Osteocyte (in vitro differentiated cells): ENCODE results near the gene SERINC2. TPM values are rescaled to one million over a fixed set of nuclear protein-coding genes. Genes with fewer than 3 reads are reported as not detected.

Experiments
- DNase-seq: peaks from one replicate; pipeline ENCODE4 v3.0.0; 2021; ENCODE audit warnings: mixed read lengths; ENCODE audit not compliant: unreplicated experiment; ENCODE audit errors: extremely low spot score
- H3K27ac Mint-ChIP-seq: one replicate; pipeline ENCODE4 v1.8.0; 2021; ENCODE audit warnings: mild to moderate bottlenecking, mixed read lengths; ENCODE audit not compliant: unreplicated experiment
- H3K27me3 Mint-ChIP-seq: one replicate; pipeline ENCODE4 v1.8.0; 2021; ENCODE audit warnings: mixed read lengths; ENCODE audit not compliant: unreplicated experiment
- H3K36me3 Mint-ChIP-seq: one replicate; pipeline ENCODE4 v1.8.0; 2021; ENCODE audit warnings: mixed read lengths; ENCODE audit not compliant: unreplicated experiment
- H3K4me1 Mint-ChIP-seq: one replicate; pipeline ENCODE4 v1.8.0; 2021; ENCODE audit warnings: mixed read lengths; ENCODE audit not compliant: unreplicated experiment
- H3K4me3 Mint-ChIP-seq: one replicate; pipeline ENCODE4 v1.8.0; 2021; ENCODE audit warnings: mild to moderate bottlenecking, moderate library complexity, mixed read lengths; ENCODE audit not compliant: unreplicated experiment
- H3K9me3 Mint-ChIP-seq: one replicate; pipeline ENCODE4 v1.8.0; 2021; ENCODE audit warnings: mixed read lengths; ENCODE audit not compliant: unreplicated experiment
- total RNA-seq: library from RNA; stranded (reverse); gene quantifications from 2 replicates; pipeline ENCODE4 v1.2.1, GENCODE V29; 2021
- TF ChIP-seq, protein P1 (sequence below): fragments of 200-600 bp; sonication (generic); IDR thresholded peaks from 2 replicates; pipeline ENCODE4 v1.5.0; 2021; ENCODE audit warnings: antibody characterized with exemption, mild to moderate bottlenecking, moderate library complexity

The SERINC2 gene
- total RNA-seq, 1 donor from 2014 or later: 4.2 TPM

DNA sequence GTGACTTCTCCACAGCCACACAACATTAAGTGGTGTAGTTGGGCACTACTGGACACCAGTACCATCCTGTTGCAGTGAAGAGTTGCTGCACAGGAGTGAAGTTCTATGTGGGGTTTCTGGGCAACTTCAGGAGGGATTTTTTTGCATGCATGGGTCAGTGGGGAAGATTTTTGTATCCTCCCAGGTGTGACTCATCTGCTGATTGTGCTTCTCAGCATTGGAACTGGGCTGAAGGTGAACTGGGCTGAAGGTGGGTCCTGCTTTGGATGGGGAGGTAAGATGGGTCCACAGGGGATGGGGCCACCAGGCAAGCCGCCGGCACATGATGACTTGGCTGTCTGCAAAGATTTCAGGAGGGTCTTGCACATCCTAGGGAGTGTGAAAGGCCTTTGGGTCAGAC lies 2.6 kb downstream of the SERINC2 start:
- TF ChIP-seq, protein P1, sequence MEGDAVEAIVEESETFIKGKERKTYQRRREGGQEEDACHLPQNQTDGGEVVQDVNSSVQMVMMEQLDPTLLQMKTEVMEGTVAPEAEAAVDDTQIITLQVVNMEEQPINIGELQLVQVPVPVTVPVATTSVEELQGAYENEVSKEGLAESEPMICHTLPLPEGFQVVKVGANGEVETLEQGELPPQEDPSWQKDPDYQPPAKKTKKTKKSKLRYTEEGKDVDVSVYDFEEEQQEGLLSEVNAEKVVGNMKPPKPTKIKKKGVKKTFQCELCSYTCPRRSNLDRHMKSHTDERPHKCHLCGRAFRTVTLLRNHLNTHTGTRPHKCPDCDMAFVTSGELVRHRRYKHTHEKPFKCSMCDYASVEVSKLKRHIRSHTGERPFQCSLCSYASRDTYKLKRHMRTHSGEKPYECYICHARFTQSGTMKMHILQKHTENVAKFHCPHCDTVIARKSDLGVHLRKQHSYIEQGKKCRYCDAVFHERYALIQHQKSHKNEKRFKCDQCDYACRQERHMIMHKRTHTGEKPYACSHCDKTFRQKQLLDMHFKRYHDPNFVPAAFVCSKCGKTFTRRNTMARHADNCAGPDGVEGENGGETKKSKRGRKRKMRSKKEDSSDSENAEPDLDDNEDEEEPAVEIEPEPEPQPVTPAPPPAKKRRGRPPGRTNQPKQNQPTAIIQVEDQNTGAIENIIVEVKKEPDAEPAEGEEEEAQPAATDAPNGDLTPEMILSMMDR: no peak
- Mint-ChIP-seq H3K9me3 (no peaks in the 10 kb centered on the region), H3K4me3 (no peak overlapping the region), H3K36me3 (no peaks in the 10 kb centered on the region), H3K4me1 (peaks cover 3% of the 10 kb centered on the region), H3K27me3 (peaks cover 27% of the 10 kb centered on the region), H3K27ac (no peak overlapping the region)
- DNase-seq: no peak

DNA sequence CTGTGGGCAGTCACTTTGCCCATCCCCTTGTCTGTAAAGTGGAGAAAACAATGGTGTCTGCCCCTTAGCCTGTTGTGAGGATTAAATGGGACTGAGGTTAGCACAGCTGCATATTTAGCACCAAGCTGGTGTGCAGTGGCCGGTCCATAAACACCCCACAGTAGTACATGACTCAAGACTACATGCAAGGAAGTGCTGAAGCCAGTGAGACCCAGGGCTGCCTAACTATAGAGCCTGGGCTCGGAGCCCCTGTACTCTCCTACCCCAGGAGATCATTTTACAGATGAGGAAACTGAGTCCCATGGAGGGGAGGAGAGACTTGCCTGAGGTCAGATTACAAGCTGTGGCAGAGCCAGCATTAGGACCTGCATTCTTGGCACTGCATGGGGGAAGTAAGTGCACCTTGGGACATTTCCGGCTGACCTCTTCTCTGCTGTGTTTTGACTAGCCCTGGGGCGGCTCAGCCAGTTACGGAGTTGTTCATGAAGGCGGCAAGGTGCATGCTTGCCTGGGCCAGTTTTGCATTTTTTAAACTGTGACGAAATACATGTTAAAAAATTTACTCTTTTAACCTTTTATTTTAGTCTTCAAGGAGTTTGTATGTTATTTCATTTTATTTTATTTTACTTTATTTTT lies 3.2 kb downstream of the SERINC2 start:
- H3K4me1 Mint-ChIP-seq: peaks cover 3% of the 10 kb centered on the region
- H3K9me3 Mint-ChIP-seq: no peaks in the 10 kb centered on the region
- H3K36me3 Mint-ChIP-seq: no peaks in the 10 kb centered on the region
- H3K27ac Mint-ChIP-seq: no peak overlapping the region
- no peak overlapping the region for H3K4me3 Mint-ChIP-seq
- DNase-seq: no peak
- peaks cover 22% of the 10 kb centered on the region for H3K27me3 Mint-ChIP-seq
- TF ChIP-seq, protein P1: no peak

DNA sequence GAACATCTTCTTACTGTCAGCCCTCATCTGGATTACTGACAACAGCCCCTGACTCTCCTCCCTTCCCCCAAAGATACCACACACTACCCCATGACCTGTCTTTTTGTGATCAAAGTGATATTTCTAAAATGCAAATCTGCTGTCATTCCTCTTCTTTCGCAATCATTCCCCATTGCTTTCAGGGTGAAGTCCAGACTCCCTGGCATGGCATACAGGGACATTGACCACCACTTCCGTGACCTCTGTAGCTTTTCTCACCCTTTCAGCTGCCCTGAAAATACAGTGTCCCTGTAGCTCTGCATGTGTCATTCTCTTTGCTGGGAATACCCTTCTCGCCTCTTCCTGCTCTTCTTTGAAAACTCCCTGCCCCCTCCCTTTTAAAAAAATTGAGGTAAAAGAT lies 4.1 kb downstream of the SERINC2 start:
- TF ChIP-seq, protein P1: no peak
- Mint-ChIP-seq H3K4me3 (no peak overlapping the region), H3K27me3 (peaks cover 12% of the 10 kb centered on the region), H3K36me3 (no peaks in the 10 kb centered on the region), H3K27ac (no peak overlapping the region), H3K4me1 (peaks cover 3% of the 10 kb centered on the region), H3K9me3 (no peaks in the 10 kb centered on the region)
- no peak for DNase-seq

DNA sequence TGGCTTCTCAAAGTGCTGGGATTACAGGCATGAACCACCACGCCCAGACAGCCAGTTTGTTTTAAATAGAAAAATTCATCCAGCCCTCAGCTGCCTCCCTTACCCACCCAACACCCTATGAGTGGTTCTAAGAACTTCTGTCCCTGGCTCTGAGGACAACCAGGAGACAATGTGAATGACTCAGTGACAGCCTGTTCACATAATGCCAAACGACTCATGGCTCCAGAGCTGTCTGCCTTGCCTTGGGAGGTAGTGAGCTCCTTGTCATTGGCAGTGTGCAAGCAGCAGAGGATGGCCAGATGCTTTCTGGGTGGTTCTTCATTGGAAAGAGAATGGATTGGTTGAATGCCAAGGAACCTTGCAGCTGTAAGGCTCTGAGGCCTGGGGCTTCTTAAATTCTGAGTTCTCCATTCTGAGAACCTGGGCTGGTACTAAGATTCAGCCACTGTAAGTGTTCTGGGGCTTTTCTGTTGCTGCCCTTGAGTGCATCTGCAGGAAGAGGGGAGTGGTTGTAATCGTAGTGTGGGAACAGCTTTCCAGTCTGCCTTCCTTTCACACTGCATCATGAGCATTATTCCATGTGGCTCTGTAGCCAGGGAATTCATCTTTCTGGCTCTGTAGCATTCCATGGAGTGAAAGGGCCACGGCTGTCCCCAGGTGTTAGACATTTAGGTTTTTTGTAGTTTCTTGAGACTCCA lies 5.8 kb downstream of the SERINC2 start:
- no peak for DNase-seq
- TF ChIP-seq, protein P1: no peak
- peaks cover 5% of the 10 kb centered on the region for H3K4me1 Mint-ChIP-seq
- H3K27ac Mint-ChIP-seq: no peak overlapping the region
- no peak overlapping the region for H3K4me3 Mint-ChIP-seq
- no peaks in the 10 kb centered on the region for H3K9me3 Mint-ChIP-seq
- no peaks in the 10 kb centered on the region for H3K36me3 Mint-ChIP-seq
- H3K27me3 Mint-ChIP-seq: peaks cover 6% of the 10 kb centered on the region

DNA sequence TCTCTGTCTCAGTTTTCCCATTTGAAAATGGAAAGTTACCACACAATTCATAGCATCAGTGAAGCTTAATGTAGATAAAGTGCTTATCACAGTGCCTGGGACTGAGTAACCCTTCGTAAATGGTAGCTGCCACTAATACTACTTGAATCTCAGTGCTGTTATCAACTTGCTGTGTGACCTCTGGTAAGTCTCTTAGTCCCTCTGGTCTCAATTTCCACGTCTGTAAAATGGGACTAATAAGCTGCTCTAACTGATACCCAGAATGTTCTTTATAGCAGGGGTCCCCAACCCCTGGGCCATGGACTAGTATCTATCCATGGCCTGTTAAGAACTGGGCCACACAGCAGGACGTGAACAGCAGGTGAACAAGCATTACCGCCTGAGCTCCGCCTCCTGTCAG lies 7.7 kb downstream of the SERINC2 start:
- no peak for DNase-seq
- Mint-ChIP-seq H3K27ac (no peak overlapping the region), H3K4me3 (no peak overlapping the region), H3K4me1 (peaks cover 4% of the 10 kb centered on the region), H3K27me3 (peaks cover 2% of the 10 kb centered on the region), H3K36me3 (no peaks in the 10 kb centered on the region), H3K9me3 (no peaks in the 10 kb centered on the region)
- TF ChIP-seq, protein P1: no peak
